Measurements from ENCODE around the gene CDKN2D.

The CDKN2D gene

DNA sequence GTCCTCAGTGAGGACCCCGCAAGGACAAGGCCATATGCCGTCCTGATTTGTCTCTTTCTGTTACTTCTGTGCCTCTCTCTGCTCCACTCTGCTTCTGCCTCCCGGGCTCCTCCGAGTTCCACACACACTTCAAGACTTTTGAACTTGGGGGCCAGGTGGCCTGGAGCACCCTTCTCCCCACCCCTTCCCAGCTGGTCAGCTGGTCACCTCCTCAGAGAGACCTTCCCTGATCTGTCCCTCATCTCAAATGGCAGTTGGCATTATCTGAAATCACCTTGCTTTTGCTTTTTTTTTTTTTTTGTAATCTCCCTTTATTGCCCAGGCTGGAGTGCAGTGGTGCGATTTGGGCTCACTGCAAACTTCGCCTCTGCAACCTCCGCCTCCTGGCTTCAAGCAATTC, 49.4 kb downstream of the CDKN2D start:
- Histone ChIP-seq H2AFZ (ENCODE audit: low read length) (no peak overlapping the region), H3K4me3 (ENCODE audit: low read depth, low read length, poor library complexity, severe bottlenecking) (no peak overlapping the region), H3K36me3 (ENCODE audit: insufficient read depth, low read length) (no peaks in the 10 kb centered on the region), H3F3A (ENCODE audit: insufficient read depth, low read length) (no peaks in the 10 kb centered on the region), H3K4me1 (ENCODE audit: insufficient read depth, low read length, severe bottlenecking) (no peaks in the 10 kb centered on the region), H4K20me1 (ENCODE audit: insufficient read depth, low read length) (no peaks in the 10 kb centered on the region), H3K9me3 (ENCODE audit: low read length) (no peaks in the 10 kb centered on the region), H3K27me3 (ENCODE audit: insufficient read depth, low read length) (peaks cover 12% of the 10 kb centered on the region; the same call in 1 of the 2 replicates), H3K27ac (ENCODE audit: low read depth, low read length, poor library complexity, severe bottlenecking) (no peak overlapping the region), H3K9me2 (ENCODE audit: low read depth, low read length) (no peaks in the 10 kb centered on the region), H3K4me2 (ENCODE audit: low read length) (no peak overlapping the region), H3K9ac (ENCODE audit: low read length) (no peak overlapping the region), H3K79me2 (ENCODE audit: insufficient read depth, low read length) (no peaks in the 10 kb centered on the region)
- TF ChIP-seq EZH2 (IDR thresholded peaks at IDR 0.05; ENCODE audit: borderline replicate concordance, low read length) (no peak), CTCF (IDR thresholded peaks at IDR 0.05; ENCODE audit: low read length) (no peak)

GRCh38 chr19:10518444-10519361, 50.1 kb downstream of the CDKN2D start:
- H3K9ac ChIP-seq (ENCODE audit: low read length), result no peak overlapping the region
- no peak overlapping the region for H3K4me2 ChIP-seq (ENCODE audit: low read length)
- H3K27ac ChIP-seq (ENCODE audit: low read depth, low read length, poor library complexity, severe bottlenecking), result no peak overlapping the region
- H2AFZ ChIP-seq (ENCODE audit: low read length), result no peak overlapping the region
- TF ChIP-seq CTCF (IDR thresholded peaks at IDR 0.05; ENCODE audit: low read length) (no peak), EZH2 (IDR thresholded peaks at IDR 0.05; ENCODE audit: borderline replicate concordance, low read length) (no peak)
- H3K4me3 ChIP-seq (ENCODE audit: low read depth, low read length, poor library complexity, severe bottlenecking), result no peak overlapping the region
- no peaks in the 10 kb centered on the region for H3K36me3 ChIP-seq (ENCODE audit: insufficient read depth, low read length)
- no peaks in the 10 kb centered on the region for H3K79me2 ChIP-seq (ENCODE audit: insufficient read depth, low read length)
- no peaks in the 10 kb centered on the region for H4K20me1 ChIP-seq (ENCODE audit: insufficient read depth, low read length)
- no peaks in the 10 kb centered on the region for H3K9me2 ChIP-seq (ENCODE audit: low read depth, low read length)
- H3F3A ChIP-seq (ENCODE audit: insufficient read depth, low read length), result no peaks in the 10 kb centered on the region
- 0 out of 2 replicates have a peak, but pooled peaks cover 8% of the 10 kb centered on the region for H3K27me3 ChIP-seq (ENCODE audit: insufficient read depth, low read length)
- H3K4me1 ChIP-seq (ENCODE audit: insufficient read depth, low read length, severe bottlenecking), result no peaks in the 10 kb centered on the region
- no peaks in the 10 kb centered on the region for H3K9me3 ChIP-seq (ENCODE audit: low read length)

GRCh38 chr19:10517760-10518443, 50.9 kb downstream of the CDKN2D start:
- Histone ChIP-seq H3K27ac (ENCODE audit: low read depth, low read length, poor library complexity, severe bottlenecking) (no peak overlapping the region), H3K27me3 (ENCODE audit: insufficient read depth, low read length) (0 out of 2 replicates have a peak, but pooled peaks cover 8% of the 10 kb centered on the region), H4K20me1 (ENCODE audit: insufficient read depth, low read length) (no peaks in the 10 kb centered on the region), H3K4me2 (ENCODE audit: low read length) (no peak overlapping the region), H3K4me3 (ENCODE audit: low read depth, low read length, poor library complexity, severe bottlenecking) (no peak overlapping the region), H2AFZ (ENCODE audit: low read length) (no peak overlapping the region), H3K79me2 (ENCODE audit: insufficient read depth, low read length) (no peaks in the 10 kb centered on the region), H3K9me3 (ENCODE audit: low read length) (no peaks in the 10 kb centered on the region), H3F3A (ENCODE audit: insufficient read depth, low read length) (no peaks in the 10 kb centered on the region), H3K9me2 (ENCODE audit: low read depth, low read length) (no peaks in the 10 kb centered on the region), H3K4me1 (ENCODE audit: insufficient read depth, low read length, severe bottlenecking) (no peaks in the 10 kb centered on the region), H3K36me3 (ENCODE audit: insufficient read depth, low read length) (no peaks in the 10 kb centered on the region), H3K9ac (ENCODE audit: low read length) (no peak overlapping the region)
- TF ChIP-seq EZH2 (IDR thresholded peaks at IDR 0.05; ENCODE audit: borderline replicate concordance, low read length), result no peak
- no peak for TF ChIP-seq CTCF (IDR thresholded peaks at IDR 0.05; ENCODE audit: low read length)
